AG08396 (cell line): Measurements from ENCODE around the gene RNF40.

ENCODE experiments used
- DNase-seq: peaks from one replicate; pipeline ENCODE4 v3.0.0; 2012; ENCODE audit warnings: low spot score, mixed read lengths

Gene RNF40

DNA sequence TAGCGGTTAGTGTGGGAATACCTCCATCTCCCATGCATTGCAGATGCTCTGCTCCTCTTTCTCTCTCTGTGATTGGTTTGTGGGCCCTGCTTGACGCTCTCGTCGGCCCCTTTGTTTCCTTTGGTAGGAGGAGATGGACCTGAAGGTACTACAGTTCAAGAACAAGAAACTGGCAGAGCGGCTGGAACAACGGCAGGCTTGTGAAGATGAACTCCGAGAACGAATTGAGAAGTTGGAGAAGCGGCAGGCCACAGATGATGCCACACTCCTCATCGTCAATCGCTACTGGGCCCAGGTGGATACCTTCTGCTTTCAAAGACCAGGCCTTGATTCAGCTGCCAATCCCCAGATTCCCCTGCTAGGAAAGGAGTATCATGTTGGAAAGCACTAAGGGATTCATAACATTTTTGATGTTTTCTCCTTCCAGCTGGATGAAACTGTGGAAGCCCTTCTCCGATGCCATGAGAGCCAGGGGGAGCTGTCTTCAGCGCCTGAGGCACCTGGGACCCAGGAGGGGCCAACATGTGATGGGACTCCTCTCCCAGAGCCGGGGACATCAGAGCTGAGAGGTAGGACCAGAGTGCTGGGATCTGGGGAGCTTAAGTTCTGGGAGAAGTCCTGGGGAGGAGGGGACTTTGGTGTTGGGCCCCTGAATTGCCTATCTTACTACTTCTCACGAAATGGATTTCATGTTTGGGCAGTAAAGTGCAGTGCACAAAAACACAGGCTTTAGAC is 1.0 kb downstream of the RNF40 start:
- DNase-seq: no peak

DNA sequence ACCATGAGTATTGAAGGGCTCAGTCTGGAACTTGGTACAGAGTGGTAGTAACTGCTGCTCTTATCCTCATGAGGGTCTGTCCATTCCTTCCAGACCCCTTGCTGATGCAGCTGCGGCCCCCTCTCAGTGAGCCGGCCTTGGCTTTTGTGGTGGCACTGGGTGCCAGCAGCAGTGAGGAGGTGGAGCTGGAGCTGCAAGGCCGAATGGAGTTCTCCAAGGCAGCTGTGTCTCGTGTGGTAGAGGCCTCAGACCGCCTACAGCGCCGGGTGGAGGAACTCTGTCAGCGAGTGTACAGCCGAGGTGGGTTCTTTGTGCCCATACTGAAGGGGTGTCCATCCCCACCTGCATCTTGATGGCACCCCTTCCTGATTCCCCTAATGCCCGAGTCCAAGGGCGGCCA is 2.0 kb downstream of the RNF40 start:
- DNase-seq: no peak

DNA sequence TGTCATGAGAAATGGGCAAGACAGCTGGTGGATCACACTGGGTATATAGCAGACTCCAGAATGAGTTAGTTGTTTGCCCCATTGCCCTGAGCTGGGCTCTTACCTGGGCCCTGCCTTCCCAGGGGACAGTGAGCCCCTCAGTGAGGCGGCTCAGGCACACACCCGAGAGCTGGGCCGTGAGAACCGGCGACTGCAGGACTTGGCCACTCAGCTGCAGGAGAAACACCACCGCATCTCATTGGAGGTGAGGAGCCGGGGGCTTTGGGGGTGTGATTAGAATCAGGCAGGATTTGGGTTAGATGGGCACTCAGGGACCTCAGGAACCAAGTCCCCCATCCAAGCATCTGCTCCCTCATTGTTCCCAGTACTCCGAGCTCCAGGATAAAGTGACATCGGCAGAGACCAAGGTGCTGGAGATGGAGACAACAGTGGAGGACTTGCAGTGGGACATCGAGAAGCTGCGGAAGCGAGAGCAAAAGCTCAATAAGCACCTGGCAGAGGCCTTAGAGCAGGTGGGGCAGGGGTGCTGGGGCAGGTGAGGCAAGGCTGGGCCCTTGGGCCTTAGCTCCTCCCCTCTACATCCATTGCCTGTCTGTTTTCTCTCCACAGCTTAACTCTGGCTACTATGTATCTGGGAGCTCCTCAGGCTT is 2.8 kb downstream of the RNF40 start:
- DNase-seq: no peak

DNA sequence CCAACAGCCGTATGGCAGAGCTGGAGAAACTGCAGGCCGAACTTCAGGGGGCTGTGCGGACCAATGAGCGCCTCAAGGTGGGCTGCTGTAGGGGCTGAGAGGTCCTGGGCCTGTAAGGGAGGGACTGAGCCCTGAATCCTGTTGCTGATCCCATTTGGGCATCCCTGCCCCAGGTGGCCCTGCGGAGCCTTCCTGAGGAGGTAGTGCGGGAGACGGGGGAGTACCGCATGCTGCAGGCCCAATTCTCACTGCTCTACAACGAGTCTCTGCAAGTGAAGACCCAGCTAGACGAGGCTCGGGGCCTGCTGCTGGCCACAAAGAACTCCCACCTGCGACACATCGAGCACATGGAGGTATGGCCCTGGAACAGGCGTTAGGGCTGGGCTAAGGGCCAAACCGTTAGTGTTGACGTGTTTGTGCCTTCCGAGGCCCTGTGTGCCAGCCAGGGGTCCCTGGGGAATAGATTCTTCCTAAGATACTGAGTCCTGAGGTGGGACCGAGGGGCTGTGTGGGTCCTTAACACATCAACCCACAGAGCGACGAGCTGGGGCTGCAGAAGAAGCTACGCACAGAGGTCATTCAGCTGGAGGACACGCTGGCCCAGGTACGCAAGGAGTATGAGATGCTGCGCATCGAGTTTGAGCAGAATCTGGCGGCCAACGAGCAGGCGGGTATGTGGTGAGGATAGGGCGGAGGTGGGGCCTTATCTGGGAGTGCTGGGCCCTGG is 4.2 kb downstream of the RNF40 start:
- no peak for DNase-seq

DNA sequence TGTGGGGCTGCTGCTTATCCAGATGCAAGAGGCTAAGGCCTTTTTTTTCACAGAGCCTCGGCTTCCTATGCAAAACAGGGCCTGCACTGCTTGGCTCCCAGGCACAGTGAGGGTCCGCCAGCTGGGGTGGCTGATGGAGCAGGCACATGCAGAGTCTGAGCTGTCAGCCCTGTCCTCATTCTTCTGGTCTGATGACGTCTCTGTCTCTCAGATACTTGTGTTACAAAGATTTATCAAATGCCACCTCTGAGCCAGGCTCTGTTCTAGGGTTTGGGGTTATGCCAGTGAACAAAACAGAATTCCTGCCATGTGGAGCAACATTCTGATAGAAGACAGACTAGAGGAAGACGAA is 4.8 kb downstream of the RNF40 start:
- DNase-seq: no peak

DNA sequence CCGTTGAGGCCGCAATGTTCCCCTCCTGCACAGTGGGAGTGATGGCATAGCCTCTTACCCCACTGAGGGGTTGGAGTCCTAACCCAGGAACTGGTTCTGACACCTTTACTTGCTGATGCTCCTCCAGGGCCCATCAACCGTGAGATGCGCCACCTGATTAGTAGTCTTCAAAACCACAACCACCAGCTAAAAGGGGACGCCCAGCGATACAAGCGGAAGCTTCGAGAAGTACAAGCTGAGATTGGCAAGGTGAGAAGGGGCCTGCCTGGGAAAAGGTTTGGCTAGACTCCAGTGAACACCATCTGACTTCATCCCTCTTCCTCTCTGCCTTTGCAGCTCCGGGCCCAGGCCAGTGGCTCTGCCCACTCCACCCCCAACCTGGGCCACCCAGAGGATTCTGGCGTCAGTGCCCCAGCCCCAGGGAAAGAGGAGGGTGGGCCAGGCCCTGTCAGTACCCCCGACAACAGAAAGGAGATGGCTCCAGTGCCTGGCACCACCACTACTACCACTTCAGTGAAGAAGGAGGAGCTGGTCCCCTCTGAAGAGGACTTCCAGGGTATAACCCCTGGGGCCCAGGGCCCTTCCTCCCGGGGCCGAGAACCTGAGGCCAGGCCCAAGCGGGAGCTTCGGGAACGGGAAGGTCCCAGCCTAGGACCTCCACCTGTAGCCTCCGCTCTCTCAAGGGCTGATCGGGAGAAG is 5.8 kb downstream of the RNF40 start:
- DNase-seq: no peak

DNA sequence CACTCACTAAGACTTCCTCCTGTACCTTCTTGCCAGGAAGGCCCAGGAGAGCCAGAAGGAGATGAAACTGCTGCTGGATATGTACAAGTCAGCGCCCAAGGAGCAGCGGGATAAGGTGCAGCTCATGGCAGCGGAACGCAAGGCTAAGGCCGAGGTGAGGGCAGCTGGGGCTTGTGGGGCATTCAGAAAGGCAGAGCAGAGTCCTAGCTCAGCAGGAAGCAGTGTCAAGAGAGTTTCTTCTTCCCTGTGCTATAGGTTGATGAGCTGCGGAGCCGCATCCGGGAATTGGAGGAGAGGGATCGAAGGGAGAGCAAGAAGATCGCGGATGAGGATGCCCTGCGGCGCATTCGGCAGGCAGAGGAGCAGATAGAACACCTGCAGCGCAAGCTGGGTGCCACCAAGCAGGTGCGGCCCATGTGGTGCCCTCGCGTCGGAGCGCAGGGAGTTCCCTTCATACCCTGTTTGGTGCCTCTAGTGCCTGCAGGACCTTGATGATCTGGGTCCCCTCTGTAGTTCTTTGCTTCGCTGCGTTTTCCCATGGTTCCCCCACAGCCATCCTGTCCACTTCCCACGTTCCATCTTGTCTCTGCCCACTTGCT is 6.6 kb downstream of the RNF40 start:
- DNase-seq: no peak

DNA sequence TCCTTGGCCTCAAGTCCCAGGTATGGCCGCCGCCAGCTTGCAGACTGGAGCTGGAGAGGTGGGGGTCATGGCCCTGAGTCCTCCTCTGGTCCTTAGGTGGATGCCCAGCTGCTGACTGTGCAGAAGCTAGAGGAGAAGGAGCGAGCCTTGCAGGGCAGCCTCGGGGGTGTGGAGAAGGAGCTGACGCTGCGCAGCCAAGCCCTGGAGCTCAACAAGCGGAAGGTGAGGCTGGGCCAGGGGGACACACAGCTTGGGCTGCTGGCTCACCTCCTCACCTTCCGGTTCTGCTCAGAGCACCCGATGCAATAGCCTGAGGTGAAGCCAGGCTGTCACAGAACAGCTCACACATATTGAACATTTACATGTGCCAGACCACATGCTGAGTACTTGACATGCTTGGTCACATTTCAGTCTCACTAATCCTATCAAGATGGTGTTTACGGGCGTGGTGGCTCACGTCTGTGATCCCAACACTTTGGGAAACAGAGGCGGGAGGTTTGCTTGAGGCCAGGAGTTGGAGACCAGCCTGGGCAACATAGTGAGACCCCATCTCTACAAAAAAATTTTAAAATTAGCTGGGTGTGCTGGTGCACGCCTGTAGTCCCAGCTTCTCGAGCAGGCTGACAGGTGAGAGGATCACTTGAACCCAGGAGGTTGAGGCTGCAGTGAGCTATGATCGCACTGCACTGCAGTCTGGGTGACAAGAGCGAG is 7.4 kb downstream of the RNF40 start:
- DNase-seq: no peak

DNA sequence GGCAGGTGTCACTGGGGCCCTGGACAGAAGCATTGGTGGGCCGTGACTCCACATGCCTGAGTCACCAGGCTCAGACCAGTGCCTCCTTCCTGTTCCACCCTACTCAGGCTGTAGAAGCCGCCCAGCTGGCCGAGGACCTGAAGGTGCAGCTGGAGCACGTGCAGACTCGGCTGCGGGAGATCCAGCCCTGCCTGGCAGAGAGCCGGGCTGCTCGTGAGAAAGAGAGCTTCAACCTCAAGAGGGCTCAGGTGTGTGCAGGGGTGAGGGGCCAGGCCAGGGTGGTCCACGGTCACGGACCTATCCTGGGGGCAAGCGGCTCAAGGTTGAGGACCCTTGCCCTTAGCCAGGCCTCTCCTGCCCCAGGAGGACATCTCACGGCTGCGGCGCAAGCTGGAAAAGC is 9.6 kb downstream of the RNF40 start:
- DNase-seq: no peak

DNA sequence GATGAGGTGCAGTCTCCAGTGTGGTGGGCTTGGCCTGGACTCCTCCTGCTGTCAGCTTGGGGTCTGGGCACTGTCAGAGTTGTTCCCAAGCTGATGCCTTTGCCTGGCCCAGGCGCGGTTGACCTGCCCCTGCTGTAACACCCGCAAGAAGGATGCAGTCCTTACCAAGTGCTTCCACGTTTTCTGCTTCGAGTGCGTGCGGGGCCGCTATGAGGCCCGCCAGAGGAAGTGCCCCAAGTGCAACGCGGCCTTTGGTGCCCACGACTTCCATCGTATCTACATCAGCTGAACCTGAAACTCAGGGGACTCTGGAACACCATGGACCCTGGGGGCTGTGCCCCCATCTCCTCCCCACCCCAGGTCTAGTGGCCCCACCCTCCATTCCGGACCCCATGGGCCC is 11.7 kb downstream of the RNF40 start:
- DNase-seq: no peak

DNA sequence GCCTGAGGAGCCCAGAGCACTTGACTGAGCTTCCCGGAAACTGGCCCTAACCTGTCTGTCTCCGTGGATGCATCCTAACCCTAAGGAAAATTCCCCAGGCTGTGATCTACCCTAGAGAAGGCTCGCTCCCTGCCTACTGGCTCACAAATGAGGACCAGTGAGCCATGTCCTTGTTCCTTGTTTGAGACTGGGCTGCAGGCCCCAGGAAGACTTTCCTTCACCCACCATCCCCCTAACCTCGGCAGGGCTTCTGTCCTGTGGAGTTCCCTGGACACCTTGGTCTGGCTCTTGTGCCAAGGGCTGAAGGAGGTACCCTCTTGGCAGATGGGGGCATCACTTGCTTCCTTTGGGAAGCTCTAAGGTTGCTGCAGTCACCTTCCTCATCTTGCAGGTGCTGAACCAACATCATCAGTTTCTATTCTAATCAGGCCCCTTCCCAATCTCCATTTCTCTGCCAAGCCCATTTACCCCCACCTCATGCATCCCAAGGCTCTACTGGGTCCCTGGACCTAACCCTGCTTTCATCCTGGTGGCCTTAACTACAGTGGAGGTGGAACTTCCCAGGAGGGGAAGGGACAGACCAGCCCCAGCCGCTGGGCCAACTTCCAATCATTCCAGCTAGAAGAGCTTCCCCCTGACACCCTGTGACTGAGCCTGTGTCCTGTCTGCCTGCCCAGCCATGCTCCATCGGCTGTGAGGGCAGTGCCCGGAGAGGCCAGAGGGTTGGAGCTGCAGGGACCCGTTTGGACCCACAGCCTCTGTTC is 12.4 kb downstream of the RNF40 start:
- DNase-seq: no peak

DNA sequence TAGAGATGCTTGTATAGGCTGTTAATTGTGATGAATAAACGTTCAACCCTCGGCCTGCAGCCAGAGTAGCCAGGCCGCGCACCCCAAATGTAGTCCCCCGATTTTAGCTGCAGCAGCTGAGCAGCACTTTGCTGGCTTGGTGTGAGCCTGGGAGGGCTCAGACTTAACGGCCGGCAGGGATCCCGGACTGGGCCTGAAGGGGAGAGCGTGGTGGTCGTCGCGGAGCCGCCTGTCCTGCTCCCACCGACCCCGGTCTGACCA is 12.9 kb downstream of the RNF40 start:
- no peak for DNase-seq

DNA sequence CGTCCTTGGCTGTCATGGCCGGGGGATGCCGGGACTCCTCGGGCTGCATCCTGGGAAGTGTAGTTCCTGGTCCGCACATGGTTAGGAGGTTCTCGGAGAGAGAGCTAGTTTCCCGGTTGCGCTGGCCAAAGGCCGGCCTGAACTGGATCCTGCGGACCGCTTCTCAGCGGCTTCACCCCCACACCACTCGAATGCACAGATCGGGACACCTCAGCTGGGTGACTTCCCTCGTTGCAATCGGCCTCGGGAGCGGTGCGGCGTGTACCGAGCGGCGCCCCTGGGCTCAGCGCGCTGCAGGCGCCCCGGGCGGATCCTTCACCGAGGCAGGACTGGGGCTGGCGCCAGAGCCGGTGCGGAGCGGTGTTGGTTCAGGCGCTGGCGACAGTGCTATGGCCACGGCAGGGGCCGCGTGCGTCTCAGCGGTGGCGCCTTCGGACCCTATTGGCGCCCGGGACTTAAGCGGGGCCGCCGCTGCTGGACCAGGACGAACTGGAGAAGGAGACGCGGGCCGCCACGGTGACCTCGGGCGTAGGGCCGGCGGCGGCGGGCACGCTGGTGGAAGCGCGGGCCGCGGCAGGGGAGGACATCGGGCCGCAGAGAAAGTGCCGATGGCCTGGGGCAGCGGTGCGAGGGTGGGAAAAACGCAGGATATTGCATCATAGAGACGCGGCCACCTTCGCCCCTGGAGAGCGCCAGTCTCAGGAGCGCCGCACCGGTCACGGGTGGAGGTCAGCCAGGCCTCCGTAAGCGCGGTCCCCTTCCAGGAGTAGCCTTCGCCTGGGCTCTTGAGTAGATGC is 13.5 kb downstream of the RNF40 start:
- peak; percentile 93 for DNase-seq

DNA sequence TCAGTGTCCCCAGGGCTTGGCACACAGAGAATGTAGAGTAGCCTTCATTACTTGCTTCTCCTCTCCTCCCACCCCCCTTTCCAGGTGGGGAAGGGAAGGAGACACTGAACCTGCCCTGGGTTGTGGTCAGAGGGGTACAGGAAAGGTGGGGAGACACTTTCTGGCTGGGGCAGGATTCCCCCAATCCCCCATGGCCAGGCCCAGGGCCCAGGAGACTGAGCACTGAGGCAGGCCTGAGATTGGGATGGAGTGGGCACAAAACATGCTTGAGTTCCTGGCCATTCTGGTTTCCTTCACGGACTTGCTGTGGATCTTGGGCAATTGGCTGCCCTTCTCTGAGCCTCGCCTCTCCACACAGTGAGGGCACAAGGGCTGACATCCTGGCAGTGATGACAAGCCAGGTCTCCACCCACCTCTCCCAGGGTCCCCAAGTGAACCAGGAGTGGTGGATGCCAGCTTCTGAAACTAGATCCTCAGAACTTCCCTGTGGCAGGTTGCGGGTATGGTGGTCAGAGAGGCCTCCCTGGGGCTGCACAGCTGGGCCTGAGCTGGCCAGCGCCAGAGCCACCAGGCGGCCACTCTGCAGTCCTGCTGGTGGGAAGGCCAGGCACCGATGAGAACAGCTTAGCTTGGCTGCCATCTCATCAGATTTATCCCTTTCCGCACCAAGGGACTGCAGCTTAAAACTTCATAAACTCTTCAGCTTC is 15.6 kb downstream of the RNF40 start:
- no peak for DNase-seq

DNA sequence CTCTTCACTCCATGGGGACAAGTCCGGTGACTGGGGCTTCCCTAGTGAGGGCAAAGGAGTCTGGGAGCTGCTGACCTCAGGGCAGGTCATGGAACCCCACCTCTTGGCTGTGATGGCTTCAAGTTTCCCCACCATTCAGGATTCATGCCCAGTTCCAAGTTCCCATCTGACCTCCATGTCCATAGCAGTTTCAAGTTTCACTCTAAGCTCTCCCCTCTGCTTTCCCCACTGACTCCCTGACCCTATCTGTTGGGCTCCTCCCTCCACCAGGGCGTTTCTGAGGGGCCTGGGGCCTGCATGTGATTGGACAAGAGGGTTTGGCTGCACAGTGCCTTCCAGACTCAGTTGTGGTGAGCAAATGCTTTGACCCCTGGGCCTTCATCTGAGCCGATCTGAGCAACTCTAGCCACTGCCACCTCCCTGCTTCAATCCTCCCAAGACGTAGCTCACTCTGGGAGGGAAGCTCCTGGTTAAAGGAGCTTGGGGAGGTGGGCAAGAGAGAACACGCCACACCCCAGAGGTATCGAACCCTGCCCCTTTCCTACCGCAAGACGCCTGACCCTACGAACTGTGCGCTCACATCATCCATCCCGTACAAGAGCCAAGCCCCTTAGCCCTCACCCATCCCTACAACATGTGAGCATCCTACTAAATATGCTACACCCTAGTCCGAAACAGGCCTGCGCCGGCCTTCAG is 16.6 kb downstream of the RNF40 start:
- DNase-seq: no peak

DNA sequence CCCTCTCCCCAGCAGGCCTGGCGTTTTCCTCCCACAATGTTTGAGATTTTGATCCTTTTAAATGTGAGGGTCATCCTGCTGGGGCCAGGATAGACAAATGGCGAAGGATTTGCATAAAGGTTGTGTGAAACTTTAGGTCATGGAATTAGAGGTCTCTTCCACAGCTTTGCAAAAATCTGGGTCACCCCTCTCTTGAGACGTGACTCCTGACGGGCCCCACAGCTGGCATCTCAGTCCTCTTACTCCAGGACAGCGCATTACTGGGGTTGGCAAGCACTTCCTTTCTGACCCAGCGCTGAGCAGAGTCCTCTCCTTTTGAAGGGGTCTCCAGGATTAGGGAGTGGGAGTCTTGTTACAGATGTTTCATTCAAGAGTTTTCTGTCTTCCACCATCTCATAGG is 17.5 kb downstream of the RNF40 start:
- DNase-seq: no peak

DNA sequence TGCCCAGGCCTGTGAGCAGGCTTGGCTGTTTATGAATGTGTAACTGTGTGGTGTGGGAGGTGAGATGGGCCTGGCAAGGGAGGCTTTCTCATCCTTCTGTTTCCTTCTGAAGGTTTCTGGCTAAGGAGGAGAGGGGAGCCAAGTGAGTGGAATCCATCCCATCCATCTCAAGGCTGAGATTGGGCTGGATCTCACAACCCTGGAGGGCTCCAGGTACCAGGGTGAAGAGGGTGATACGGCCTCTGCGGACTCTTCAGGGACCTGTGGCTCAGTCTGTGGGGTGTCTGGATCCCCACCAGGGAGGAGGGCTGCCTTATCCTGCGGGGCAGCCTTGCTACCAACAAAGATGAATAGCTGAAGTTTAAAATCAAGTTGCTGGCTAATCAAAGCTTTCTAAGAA is 17.9 kb downstream of the RNF40 start:
- no peak for DNase-seq

DNA sequence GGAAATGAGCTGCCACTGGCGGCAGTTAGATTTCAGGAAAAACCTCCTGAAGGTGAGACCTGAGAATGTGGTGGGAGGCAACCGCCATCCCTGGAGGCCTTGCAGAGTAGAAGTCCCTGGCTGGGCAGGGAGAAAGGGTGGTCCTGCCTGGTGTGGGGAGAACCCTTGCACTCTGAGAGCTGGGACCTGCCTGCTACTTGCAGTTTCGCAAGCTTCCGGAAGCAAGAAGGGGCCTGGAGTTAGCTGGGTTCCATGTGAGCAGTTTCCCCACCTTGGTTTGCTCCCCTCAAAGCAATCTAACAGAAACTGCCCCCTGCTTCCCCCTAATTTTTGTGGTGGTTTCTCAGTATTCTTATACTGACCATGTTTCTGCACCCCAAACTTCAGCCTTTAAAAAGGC is 18.4 kb downstream of the RNF40 start:
- no peak for DNase-seq
